Measurements from ENCODE around the gene BCL3. TPM values are rescaled to one million over a fixed set of nuclear protein-coding genes. Genes with fewer than 3 reads are reported as not detected.

The BCL3 gene
- total RNA-seq, 2 donors from 2014 or later, result 149 to 168 TPM

DNA sequence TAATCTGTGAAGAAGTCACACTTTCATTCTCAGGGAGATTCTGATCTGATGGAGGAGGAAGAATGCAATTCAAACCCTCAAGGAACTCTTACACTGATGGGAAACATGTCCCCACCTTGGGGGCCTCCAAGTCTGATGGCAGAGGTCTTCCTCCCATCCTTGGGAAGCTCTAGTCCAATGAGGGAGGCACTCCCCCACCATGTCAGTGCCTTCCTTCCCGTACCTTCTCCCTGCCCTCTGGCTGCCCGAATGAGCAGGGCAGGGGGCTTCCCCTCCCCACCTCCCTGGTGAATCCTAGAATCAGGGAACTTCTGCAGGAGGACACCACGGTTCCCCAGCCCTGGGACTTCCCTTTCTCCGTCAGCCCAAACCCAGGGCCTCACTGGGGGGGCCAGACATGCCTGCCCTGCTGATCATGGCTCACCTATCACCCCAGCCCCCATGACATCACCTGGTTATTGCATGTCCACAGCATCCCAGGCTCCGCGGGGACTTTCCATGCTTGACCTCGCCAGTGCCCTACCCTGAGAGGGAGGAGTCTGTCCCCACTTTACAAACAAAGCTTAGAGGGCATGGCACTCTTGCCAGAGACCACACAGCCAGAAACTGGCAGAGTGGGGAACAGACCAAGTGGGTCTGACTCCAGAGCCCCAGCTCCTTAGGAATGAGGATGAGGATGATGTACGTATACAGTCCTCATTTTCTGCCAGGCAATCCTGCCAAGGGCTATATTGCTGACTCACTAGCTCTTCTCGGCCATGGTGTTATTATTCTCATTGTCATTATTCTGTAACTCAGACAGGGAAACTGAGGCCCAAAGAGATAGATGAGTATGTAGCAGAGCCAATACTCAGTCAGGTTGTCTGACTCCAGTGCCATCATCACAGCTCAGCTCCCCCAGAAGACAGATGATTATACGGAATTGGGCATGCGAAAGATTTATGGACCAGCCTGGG is 9.6 kb upstream of the BCL3 start:
- DNase-seq, result no peak
- ATAC-seq, result no peak
- no peaks in the 10 kb centered on the region for H3K9me3 ChIP-seq (ENCODE audit: control insufficient read depth, low read length, poor library complexity, severe bottlenecking)
- Mint-ChIP-seq H3K36me3 (ENCODE audit: low read depth) (no peaks in the 10 kb centered on the region), H3K4me1 (peaks cover 13% of the 10 kb centered on the region), H3K27ac (no peak overlapping the region), H3K27me3 (no peaks in the 10 kb centered on the region), H3K4me3 (no peak overlapping the region)

DNA sequence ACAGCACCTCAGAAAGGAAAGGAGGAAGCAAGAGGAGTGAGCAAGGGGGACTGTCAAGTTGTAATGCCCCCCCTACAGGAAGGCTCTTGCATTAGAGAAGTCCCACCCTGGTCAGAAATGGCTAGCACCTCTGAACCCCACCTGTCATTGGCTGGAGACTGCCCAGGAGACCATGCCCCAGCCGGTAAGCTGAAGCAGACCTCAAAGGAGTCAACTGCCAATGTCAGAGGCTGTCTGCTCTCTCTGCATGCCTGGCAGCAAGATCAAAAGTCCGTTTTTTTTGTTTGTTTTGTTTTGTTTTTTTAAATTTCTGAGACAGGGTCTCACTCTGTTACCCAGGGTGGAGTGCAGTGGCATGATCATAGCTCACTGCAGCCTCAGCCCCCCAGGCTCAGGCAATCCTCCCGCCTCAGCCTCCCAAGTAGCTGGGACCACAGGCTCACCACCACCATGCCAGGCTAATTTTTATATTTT is 8.1 kb upstream of the BCL3 start:
- no peak for ATAC-seq
- Mint-ChIP-seq H3K36me3 (ENCODE audit: low read depth) (no peaks in the 10 kb centered on the region), H3K4me3 (no peak overlapping the region), H3K4me1 (peaks cover 8% of the 10 kb centered on the region), H3K27me3 (no peaks in the 10 kb centered on the region), H3K27ac (peak overlapping the region; percentile 29)
- DNase-seq, result no peak
- no peaks in the 10 kb centered on the region for H3K9me3 ChIP-seq (ENCODE audit: control insufficient read depth, low read length, poor library complexity, severe bottlenecking)

DNA sequence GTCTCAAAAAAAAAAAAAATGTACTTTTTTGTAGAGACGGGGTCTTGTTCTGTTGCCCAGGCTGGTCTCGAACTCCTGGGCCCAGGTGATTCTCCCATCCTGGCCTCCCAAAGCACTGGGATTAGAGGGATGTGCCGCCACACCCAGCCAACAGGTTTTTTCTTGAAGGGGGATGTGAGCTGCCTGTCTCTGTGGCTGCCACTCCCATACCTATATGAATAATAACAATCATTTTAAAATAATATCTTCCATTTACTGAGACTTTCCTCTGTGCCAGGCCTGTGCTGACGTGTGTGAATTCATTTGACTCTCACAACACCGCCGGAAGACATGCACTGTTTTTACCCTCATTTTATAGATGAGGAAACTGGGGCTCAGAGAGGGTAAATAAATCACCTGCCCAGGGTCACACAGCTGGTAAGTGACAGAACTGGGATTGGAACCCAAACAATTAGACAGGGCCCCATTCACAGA is 7.2 kb upstream of the BCL3 start:
- H3K36me3 Mint-ChIP-seq (ENCODE audit: low read depth), result no peaks in the 10 kb centered on the region
- no peak overlapping the region for H3K4me3 Mint-ChIP-seq
- H3K27me3 Mint-ChIP-seq, result no peaks in the 10 kb centered on the region
- DNase-seq (no peak), ATAC-seq (peak; percentile 64)
- peaks cover 14% of the 10 kb centered on the region for H3K4me1 Mint-ChIP-seq
- H3K9me3 ChIP-seq (ENCODE audit: control insufficient read depth, low read length, poor library complexity, severe bottlenecking), result no peaks in the 10 kb centered on the region
- no peak overlapping the region for H3K27ac Mint-ChIP-seq

DNA sequence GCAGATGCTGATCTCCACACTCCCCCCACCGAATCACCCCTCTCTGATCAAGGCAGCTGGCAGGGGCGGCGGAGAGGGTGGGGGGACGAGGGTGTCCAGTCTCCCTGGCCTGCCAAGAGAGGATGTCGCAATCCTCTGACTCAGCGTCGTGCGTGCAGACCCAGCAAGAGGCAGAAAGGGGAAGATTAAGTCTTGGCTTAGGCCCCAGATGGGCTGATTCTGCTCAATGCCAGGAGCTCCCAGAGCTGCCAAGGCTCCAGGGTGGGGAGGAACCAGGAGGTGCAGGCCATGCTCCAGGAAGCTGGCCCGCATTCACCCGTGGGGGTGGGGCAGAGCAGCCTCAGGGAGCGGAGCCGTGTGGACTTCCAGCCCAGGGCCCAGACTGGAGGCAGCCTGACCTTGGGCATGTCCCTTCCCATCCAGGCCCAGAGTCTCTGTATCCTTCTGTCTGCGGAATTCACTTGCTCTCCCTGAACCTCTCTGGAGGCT is 6.6 kb upstream of the BCL3 start:
- H3K9me3 ChIP-seq (ENCODE audit: control insufficient read depth, low read length, poor library complexity, severe bottlenecking), result no peaks in the 10 kb centered on the region
- DNase-seq (no peak), ATAC-seq (peak; percentile 54)
- Mint-ChIP-seq H3K4me1 (peaks cover 20% of the 10 kb centered on the region), H3K27ac (no peak overlapping the region), H3K36me3 (ENCODE audit: low read depth) (no peaks in the 10 kb centered on the region), H3K4me3 (no peak overlapping the region), H3K27me3 (no peaks in the 10 kb centered on the region)

DNA sequence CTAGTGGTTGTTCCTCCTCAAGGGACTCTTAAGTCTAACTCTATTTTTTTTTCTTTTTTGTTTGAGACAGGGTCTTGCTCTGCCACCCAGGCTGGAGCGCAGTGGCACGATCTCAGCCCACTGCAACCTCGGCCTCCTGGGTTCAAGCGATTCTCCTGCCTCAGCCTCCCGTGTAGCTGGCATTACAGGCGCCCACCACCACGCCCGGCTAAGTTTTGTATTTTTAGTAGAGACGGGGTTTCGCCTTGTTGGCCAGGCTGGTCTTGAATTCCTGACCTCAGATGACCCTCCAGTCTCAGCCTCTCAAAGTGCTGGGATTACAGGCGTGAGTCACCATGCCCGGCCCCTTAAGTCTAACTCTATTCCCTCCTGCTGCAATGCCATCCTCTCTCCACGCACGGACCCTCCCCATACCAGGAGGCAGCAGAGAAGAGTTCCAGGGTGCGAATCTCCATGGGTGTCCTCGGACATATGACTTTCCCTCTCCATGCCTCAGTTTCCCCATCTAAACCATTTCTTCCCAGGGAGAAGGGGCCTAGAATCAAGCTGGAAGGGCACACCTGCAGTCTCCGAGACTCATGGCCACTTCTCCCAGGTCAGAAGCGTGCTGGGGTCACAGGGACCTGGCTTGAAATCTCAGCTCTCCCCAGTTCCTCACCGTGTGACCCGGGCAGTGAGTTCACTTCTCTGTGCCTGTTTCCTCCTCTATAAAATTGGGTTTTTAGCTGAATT is 6.0 kb upstream of the BCL3 start:
- no peak overlapping the region for H3K4me3 Mint-ChIP-seq

DNA sequence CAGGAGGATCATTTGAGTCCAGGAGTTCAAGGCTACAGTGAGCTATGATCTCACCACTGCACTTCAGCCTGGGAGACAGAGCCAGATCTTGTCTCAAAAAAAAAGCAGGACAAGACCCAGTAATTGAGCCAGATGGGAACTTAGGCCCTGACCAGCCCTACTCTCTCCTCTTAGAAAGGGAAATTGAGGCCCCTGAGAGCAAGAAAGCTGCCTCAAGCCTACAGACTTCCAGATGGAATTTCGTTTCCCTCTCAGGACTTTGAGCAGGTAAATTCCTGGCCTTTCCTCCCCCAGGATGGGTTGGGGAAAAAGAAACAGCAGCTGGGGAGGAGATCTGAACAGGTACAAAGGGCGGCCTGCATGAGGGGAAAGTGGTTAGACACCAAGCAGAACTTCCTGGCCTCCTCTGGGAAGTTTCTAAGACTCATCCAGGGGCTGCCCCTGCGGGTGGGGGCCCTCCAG is 3.6 kb upstream of the BCL3 start:
- Mint-ChIP-seq H3K36me3 (ENCODE audit: low read depth) (peaks cover 3% of the 10 kb centered on the region), H3K4me1 (peaks cover 37% of the 10 kb centered on the region), H3K27ac (peak overlapping the region; percentile 98), H3K27me3 (no peaks in the 10 kb centered on the region), H3K4me3 (no peak overlapping the region)
- H3K9me3 ChIP-seq (ENCODE audit: control insufficient read depth, low read length, poor library complexity, severe bottlenecking), result no peaks in the 10 kb centered on the region
- ATAC-seq, result no peak
- DNase-seq, result no peak

More for the DNA sequence above, 6.0 kb upstream of the BCL3 start:
- H3K9me3 ChIP-seq (ENCODE audit: control insufficient read depth, low read length, poor library complexity, severe bottlenecking), result no peaks in the 10 kb centered on the region
- Mint-ChIP-seq H3K27me3 (no peaks in the 10 kb centered on the region), H3K27ac (peak overlapping the region; percentile 59), H3K36me3 (ENCODE audit: low read depth) (no peaks in the 10 kb centered on the region), H3K4me1 (peaks cover 24% of the 10 kb centered on the region)
- DNase-seq, result no peak
- ATAC-seq, result no peak

DNA sequence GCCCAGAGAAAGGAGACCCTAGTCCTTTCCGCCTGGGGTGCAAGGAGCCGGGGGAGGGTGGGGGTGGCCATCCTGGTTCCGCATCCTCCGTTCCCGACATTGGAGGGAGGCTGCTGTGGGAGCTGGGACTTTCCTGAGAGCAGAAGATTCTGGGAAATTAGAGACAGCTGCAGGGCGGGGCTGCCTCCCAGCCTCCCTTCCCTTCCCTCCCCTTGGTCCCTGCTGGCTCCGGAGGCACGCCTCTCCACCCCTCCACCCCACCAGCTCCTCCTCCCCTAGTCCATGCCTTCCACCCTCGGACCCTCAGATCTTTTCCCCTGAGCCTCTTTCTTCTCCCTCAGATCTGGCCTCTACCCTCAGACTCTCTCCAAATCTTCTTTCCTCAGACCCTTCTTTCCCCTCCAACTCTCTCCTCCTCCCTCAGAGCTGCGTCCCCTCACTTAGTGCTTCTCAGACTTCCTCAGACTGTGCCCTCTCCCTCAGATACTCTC is 3.1 kb upstream of the BCL3 start:
- H3K27ac Mint-ChIP-seq, result peak overlapping the region; percentile 98
- no peaks in the 10 kb centered on the region for H3K27me3 Mint-ChIP-seq
- ATAC-seq (no peak), DNase-seq (no peak)
- peaks cover 3% of the 10 kb centered on the region for H3K36me3 Mint-ChIP-seq (ENCODE audit: low read depth)
- no peaks in the 10 kb centered on the region for H3K9me3 ChIP-seq (ENCODE audit: control insufficient read depth, low read length, poor library complexity, severe bottlenecking)
- peak overlapping the region; percentile 71 for H3K4me3 Mint-ChIP-seq
- H3K4me1 Mint-ChIP-seq, result peaks cover 40% of the 10 kb centered on the region

DNA sequence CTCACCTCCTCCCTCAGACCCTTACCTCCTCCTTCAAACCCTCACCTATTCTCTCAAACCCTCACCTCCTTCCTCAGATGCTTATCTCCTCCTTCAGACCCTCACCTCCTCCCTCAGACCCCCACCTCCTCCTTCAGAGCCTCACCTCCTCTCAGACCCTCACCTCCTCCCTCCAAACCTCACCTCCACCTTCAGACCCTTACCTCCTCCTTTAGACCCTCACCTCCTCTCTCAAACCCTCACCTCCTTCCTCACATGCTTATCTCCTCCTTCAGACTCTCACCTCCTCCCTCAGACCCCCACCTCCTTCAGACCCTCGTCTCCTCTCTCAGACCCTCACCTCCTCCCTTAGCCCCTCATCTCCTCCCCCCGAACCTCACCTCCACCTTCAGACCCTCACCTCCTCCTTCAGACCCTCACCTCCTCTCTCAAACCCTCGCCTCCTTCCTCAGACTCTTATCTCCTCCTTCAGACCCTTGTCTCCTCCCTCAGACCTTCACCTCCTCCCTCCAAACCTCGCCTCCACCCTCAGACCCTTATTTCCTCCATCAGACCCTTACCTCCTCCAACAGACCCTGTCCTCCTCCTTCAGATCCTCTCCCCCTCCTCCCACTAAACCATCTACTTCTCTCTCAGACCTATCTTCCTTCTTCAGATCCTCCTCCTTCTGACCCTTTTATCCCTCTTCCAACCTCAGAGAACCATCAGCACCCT is 2.5 kb upstream of the BCL3 start:
- H3K27ac Mint-ChIP-seq, result peak overlapping the region; percentile 98
- H3K4me1 Mint-ChIP-seq, result peaks cover 47% of the 10 kb centered on the region
- ATAC-seq (no peak), DNase-seq (no peak)
- H3K4me3 Mint-ChIP-seq, result peak overlapping the region; percentile 71
- H3K9me3 ChIP-seq (ENCODE audit: control insufficient read depth, low read length, poor library complexity, severe bottlenecking), result no peaks in the 10 kb centered on the region
- H3K27me3 Mint-ChIP-seq, result no peaks in the 10 kb centered on the region
- H3K36me3 Mint-ChIP-seq (ENCODE audit: low read depth), result peaks cover 6% of the 10 kb centered on the region

DNA sequence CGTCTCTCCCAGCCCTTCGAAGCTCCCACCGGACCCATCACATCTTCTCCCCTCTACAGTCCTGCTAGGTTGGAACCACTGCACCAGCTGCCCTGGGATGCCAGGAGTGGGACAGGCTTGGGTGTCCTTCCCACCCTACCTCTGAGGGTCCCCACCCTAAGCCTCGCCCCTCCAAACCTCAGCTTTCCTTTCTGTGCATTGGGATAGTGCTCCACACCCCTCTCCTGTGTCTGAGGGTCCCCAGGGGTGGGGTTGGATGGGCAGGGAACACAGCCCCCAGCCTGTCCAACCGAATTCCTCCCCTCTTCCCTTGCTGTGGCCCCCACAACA is 1.9 kb upstream of the BCL3 start:
- Mint-ChIP-seq H3K27ac (peak overlapping the region; percentile 98), H3K27me3 (no peaks in the 10 kb centered on the region), H3K36me3 (ENCODE audit: low read depth) (peaks cover 6% of the 10 kb centered on the region), H3K4me3 (peak overlapping the region; percentile 99), H3K4me1 (peaks cover 50% of the 10 kb centered on the region)
- DNase-seq (no peak), ATAC-seq (no peak)
- H3K9me3 ChIP-seq (ENCODE audit: control insufficient read depth, low read length, poor library complexity, severe bottlenecking), result no peaks in the 10 kb centered on the region

DNA sequence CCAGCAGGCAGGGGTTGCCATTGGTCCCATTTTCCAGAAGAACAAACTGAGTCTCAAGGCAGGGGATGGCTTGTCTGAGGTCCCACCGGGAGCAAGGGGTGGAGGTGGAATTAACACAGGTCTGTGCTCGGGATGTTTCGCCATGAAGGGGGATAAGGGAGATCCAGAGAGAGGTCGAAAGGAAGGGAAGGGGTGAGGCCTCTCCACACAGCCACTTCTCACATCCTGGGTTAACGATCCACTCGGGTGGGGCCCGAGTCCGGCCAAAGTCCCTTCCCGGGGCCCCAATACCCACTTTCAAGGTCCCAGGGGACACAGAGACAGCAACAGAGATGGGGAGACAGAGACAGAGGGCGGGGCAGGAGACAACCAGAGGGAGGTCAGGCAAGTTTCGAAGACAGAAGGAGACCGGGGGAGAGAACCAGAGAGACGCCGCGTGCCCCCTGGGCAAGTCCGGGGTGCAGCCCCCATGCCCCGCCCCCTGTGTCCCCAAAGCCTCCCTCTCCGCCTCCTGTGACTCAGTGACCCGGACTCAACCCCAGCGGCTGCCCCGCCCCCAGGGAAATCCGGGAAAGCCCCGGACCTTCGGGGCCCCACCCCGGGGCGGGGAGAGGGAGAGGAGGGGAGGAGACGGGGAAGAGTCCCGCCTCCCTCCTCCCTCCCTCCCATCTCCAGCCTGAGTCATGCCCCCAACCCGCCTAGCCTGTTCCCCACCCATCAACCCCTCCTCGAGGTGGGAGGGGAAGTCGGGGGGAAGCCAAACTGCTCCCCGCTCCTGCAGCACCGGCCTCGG is 1.4 kb upstream of the BCL3 start:
- peak overlapping the region; percentile 99 for H3K4me3 Mint-ChIP-seq
- peak overlapping the region; percentile 98 for H3K27ac Mint-ChIP-seq
- no peaks in the 10 kb centered on the region for H3K9me3 ChIP-seq (ENCODE audit: control insufficient read depth, low read length, poor library complexity, severe bottlenecking)
- DNase-seq (peak; percentile 87 to 96 (median 96)), ATAC-seq (peak; percentile 70)
- peaks cover 6% of the 10 kb centered on the region for H3K36me3 Mint-ChIP-seq (ENCODE audit: low read depth)
- H3K27me3 Mint-ChIP-seq, result no peaks in the 10 kb centered on the region
- peaks cover 53% of the 10 kb centered on the region for H3K4me1 Mint-ChIP-seq

DNA sequence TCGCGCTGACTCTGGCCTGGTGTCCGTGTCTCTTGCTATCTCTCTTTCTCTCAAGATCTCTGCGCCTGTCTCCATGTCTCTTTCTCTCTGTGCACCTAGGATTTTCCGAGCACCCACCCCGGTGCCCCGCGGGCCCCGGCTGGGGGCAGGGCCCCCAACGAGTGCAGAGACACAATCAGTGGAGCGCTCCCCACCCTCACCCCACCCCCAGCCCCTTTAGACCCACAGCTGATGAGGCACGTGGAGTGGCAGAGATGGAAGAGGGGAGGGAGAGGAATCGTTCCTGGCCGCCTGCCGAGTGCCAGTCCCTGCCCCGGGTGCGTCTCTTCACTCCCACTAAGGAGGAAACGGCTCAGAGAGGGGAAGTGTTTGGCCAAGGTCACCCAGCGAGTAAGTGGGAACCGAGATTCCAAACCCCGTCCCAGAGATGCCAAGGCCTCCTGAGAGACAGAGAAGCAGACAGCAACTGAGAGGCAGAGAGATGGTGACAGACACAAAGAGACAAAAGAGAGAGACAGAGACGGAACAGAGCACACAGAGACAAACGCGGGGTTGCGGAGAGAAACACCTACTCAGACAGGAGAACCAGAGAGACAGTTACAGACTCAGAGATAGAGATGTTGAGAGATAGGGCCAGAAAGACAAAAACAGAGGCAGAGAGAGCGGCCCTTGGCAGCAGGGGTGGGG is 626 bp upstream of the BCL3 start:
- peaks cover 6% of the 10 kb centered on the region for H3K36me3 Mint-ChIP-seq (ENCODE audit: low read depth)
- peaks cover 56% of the 10 kb centered on the region for H3K4me1 Mint-ChIP-seq
- ATAC-seq, result peak; percentile 8
- no peaks in the 10 kb centered on the region for H3K9me3 ChIP-seq (ENCODE audit: control insufficient read depth, low read length, poor library complexity, severe bottlenecking)
- no peaks in the 10 kb centered on the region for H3K27me3 Mint-ChIP-seq
- H3K4me3 Mint-ChIP-seq, result peak overlapping the region; percentile 99
- no peak for DNase-seq
- H3K27ac Mint-ChIP-seq, result peak overlapping the region; percentile 98

DNA sequence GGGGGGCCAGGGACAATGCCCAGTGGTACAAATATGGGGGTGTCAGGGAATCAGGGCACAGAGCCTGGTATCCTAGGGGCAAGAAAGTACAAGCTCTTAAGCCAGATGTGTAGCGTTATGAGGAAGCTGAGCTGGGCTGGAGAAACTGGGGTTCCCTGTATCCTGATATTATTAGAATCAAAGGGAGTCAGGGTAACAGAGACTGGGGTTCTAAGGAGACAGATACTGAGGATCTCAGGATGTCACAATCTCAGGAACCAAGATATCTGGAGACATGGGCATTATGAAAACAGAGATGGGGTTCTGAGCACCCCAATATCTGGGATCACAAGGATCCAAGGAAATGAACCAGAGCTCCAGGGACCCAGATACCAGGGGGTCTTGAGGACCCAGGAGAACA is 784 bp downstream of the BCL3 start:
- peak overlapping the region; percentile 98 for H3K27ac Mint-ChIP-seq
- peaks cover 60% of the 10 kb centered on the region for H3K4me1 Mint-ChIP-seq
- DNase-seq (no peak), ATAC-seq (no peak)
- H3K36me3 Mint-ChIP-seq (ENCODE audit: low read depth), result peaks cover 6% of the 10 kb centered on the region
- no peaks in the 10 kb centered on the region for H3K9me3 ChIP-seq (ENCODE audit: control insufficient read depth, low read length, poor library complexity, severe bottlenecking)
- H3K4me3 Mint-ChIP-seq, result peak overlapping the region; percentile 99
- H3K27me3 Mint-ChIP-seq, result no peaks in the 10 kb centered on the region
